ENCODE measurements around the gene GARNL3.

- TF ChIP-seq EZH2 (IDR thresholded peaks at IDR 0.05), result no peak
- no peak for TF ChIP-seq POLR2AphosphoS5 (IDR thresholded peaks at IDR 0.05; ENCODE audit: borderline replicate concordance, low read depth, low read length)
These were observed 48.2 kb upstream of the GARNL3 start for GRCh38 chr9:127216210-127216887.
